Measurements from ENCODE around the gene TTC39A.

DNA sequence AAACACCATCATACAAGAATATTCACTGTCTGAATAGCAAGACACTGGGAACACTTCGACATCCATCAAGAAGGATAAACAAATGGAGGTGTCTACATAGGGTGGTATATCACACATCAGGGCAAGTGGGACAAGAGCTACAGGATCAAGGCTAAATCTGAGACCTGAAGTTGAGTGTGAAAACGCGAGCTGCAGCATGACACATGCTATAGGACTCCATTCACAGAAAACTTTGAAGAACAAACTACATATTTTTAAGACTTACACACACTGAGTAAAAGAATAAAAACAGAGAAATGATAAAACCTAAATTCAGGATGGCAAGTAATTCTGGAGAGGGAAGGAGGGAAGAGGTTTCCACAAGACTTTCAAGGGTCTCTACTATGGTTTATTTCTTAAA lies 2.1 kb downstream of the TTC39A start:
- TF ChIP-seq, protein P1, sequence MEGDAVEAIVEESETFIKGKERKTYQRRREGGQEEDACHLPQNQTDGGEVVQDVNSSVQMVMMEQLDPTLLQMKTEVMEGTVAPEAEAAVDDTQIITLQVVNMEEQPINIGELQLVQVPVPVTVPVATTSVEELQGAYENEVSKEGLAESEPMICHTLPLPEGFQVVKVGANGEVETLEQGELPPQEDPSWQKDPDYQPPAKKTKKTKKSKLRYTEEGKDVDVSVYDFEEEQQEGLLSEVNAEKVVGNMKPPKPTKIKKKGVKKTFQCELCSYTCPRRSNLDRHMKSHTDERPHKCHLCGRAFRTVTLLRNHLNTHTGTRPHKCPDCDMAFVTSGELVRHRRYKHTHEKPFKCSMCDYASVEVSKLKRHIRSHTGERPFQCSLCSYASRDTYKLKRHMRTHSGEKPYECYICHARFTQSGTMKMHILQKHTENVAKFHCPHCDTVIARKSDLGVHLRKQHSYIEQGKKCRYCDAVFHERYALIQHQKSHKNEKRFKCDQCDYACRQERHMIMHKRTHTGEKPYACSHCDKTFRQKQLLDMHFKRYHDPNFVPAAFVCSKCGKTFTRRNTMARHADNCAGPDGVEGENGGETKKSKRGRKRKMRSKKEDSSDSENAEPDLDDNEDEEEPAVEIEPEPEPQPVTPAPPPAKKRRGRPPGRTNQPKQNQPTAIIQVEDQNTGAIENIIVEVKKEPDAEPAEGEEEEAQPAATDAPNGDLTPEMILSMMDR (IDR thresholded peaks at IDR 0.05 in 2 of 3, conservative IDR thresholded peaks at IDR 0.05 in 1 of 3; ENCODE audit: borderline replicate concordance in 1 of 3, insufficient read depth in 1 of 3, low read depth in 2 of 3, low read length in 2 of 3): no peak
- no peak for TF ChIP-seq YY1 (IDR thresholded peaks at IDR 0.05; ENCODE audit: extremely low read depth, insufficient replicate concordance, low read depth, low read length)
- TF ChIP-seq POLR2A (IDR thresholded peaks at IDR 0.05; ENCODE audit: borderline replicate concordance, extremely low read depth, insufficient read depth, insufficient read length): no peak
- no peak for TF ChIP-seq EZH2 (IDR thresholded peaks at IDR 0.05)
- no peak for TF ChIP-seq EZH2phosphoT487 (IDR thresholded peaks at IDR 0.05; ENCODE audit: borderline replicate concordance)
- TF ChIP-seq SIN3A (IDR thresholded peaks at IDR 0.05; ENCODE audit: low read depth): no peak
- no peak for TF ChIP-seq FOSL1 (IDR thresholded peaks at IDR 0.05; ENCODE audit: low read depth)
- TF ChIP-seq, protein P2, sequence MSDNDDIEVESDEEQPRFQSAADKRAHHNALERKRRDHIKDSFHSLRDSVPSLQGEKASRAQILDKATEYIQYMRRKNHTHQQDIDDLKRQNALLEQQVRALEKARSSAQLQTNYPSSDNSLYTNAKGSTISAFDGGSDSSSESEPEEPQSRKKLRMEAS (IDR thresholded peaks at IDR 0.05): no peak
- TF ChIP-seq EGR1 (IDR thresholded peaks at IDR 0.05; ENCODE audit: low read depth): no peak
- no peak for TF ChIP-seq SP1 (IDR thresholded peaks at IDR 0.05; ENCODE audit: low read depth)
